HCT116 (cell line): ENCODE data around the gene CEP112. TPM values are rescaled to one million over a fixed set of nuclear protein-coding genes. Genes with fewer than 3 reads are reported as not detected.

Source experiments
- ATAC-seq: fragments of 200-7000 bp; cut with Tn5 transposase; 2 replicates; pipeline ENCODE4 v1.9.1; 2020; ENCODE audit warnings: mild to moderate bottlenecking, moderate library complexity
- BruUV-seq: library from RNA; stranded (reverse); fragments of 400-500 nt; replicated peaks from 2 replicates; lab custom pipeline; 2021; lab: Mats Ljungman, UMichigan
- CTCF ChIA-PET: fragments of 300-600 bp; sonication (Branson Sonifier 250); formaldehyde crosslinking; loops from one replicate; lab custom pipeline; 2021; ENCODE audit warnings: antibody characterized with exemption; lab: Charles Lee
- POLR2A ChIA-PET: fragments of 300-600, 350-600 bp; sonication (Branson Sonifier 250); formaldehyde crosslinking; loops from one replicate; lab custom pipeline; 2021; ENCODE audit warnings: antibody characterized with exemption; lab: Charles Lee
- RAD21 ChIA-PET, 2 experiments: fragments of 300-600 bp; sonication (Branson Sonifier 250); formaldehyde crosslinking; loops; one replicate each; lab custom pipeline; 2023; ENCODE audit warnings: low total read pairs in 2 of 2; ENCODE audit not compliant: uncharacterized antibody in 2 of 2, unreplicated experiment in 2 of 2, low non-redundant PET in 1 of 2; lab: Charles Lee
- DNase-seq: peaks from one replicate; pipeline ENCODE4 v3.0.0-alpha.2; 2010; ENCODE audit warnings: low read depth, low spot score
- H2AFZ ChIP-seq: fragments of 200-600 bp; shearing (Covaris generic), sonication (generic); 2 replicates; pipeline ENCODE4 v1.6.1; 2017; ENCODE audit warnings: low read depth, mixed run types, mixed read lengths, antibody characterized with exemption, low read length; ENCODE audit not compliant: poor library complexity, severe bottlenecking
- H3K27ac ChIP-seq: 2 replicates; pipeline ENCODE4 v1.5.1; 2012; ENCODE audit warnings: low read depth, low read length
- H3K27me3 ChIP-seq: fragments of 200-600 bp; sonication (generic); 2 replicates; pipeline ENCODE4 v1.6.1; 2016; ENCODE audit warnings: mixed run types, low read length, mixed read lengths; ENCODE audit not compliant: insufficient read depth
- H3K36me3 ChIP-seq, 2 experiments: fragments of 200-500 bp in 1 of 2; fragments of 200-600 bp in 1 of 2; sonication (Bioruptor generic) in 1 of 2; sonication (generic) in 1 of 2; 2 replicates each; pipeline versions ENCODE4 v1.5.1 to v1.6.1; 2014 to 2016; ENCODE audit warnings: low read length in 2 of 2, inconsistent platforms in 1 of 2, mixed read lengths in 1 of 2, mixed run types in 1 of 2; ENCODE audit not compliant: insufficient read depth in 2 of 2, control insufficient read depth in 1 of 2
- H3K4me1 ChIP-seq, 2 experiments: fragments of 200-600 bp in 1 of 2; sonication (generic) in 1 of 2; 2 replicates each; pipeline versions ENCODE4 v1.5.1 to v1.6.1; 2012 to 2017; ENCODE audit warnings: low read length in 2 of 2, inconsistent platforms in 1 of 2, mild to moderate bottlenecking in 1 of 2, mixed read lengths in 1 of 2, mixed run types in 1 of 2, moderate library complexity in 1 of 2; ENCODE audit not compliant: insufficient read depth in 2 of 2, control insufficient read depth in 1 of 2
- H3K4me2 ChIP-seq: fragments of 200-600 bp; sonication (generic); 2 replicates; pipeline ENCODE4 v1.6.1; 2017; ENCODE audit warnings: mixed run types, low read length, mixed read lengths
- H3K4me3 ChIP-seq, 2 experiments: fragments of 200-600 bp in 1 of 2; sonication (generic) in 1 of 2; replicated peaks in 1 of 2; 2 replicates each; pipeline ENCODE4 v1.5.1; 2011 to 2016; ENCODE audit warnings: low read length in 2 of 2, control low read depth in 1 of 2, low read depth in 1 of 2, mild to moderate bottlenecking in 1 of 2, mixed read lengths in 1 of 2, mixed run types in 1 of 2
- H3K79me2 ChIP-seq: fragments of 200-600 bp; sonication (generic); 2 replicates; pipeline ENCODE4 v1.6.1; 2017; ENCODE audit warnings: mild to moderate bottlenecking, mixed run types, low read length, moderate library complexity, mixed read lengths; ENCODE audit not compliant: insufficient read depth
- H3K9ac ChIP-seq: fragments of 200-600 bp; sonication (generic); 2 replicates; pipeline ENCODE4 v1.6.1; 2016; ENCODE audit warnings: low read length, mixed read lengths
- H3K9me2 ChIP-seq: fragments of 200-600 bp; sonication (generic), shearing (Covaris generic); 2 replicates; pipeline ENCODE4 v1.6.1; 2017; ENCODE audit warnings: mixed run types, mild to moderate bottlenecking, moderate library complexity; ENCODE audit not compliant: insufficient read depth
- H3K9me3 ChIP-seq, 2 experiments: fragments of 200-500 bp in 1 of 2; fragments of 200-600 bp in 1 of 2; sonication (Bioruptor generic) in 1 of 2; sonication (generic) in 1 of 2; 2 replicates each; pipeline ENCODE4 v1.6.1; 2014 to 2017; ENCODE audit warnings: low read length in 2 of 2, mixed read lengths in 2 of 2, inconsistent platforms in 1 of 2, low read depth in 1 of 2, mild to moderate bottlenecking in 1 of 2, mixed run types in 1 of 2, moderate library complexity in 1 of 2; ENCODE audit not compliant: control insufficient read depth in 1 of 2, insufficient read depth in 1 of 2
- H4K20me1 ChIP-seq: fragments of 200-600 bp; sonication (generic), shearing (Covaris generic); 2 replicates; pipeline ENCODE4 v1.6.1; 2017; ENCODE audit warnings: mixed run types, mild to moderate bottlenecking, moderate library complexity; ENCODE audit not compliant: insufficient read depth
- ATF3 ChIP-seq: IDR thresholded peaks from 2 replicates; pipeline ENCODE4 v1.6.1; 2012
- CBX3 ChIP-seq: IDR thresholded peaks from 2 replicates; pipeline ENCODE4 v1.6.1; 2012; ENCODE audit warnings: low read depth
- CEBPB ChIP-seq: IDR thresholded peaks from 2 replicates; pipeline ENCODE4 v1.6.1; 2012; ENCODE audit warnings: low read depth
- CTCF ChIP-seq, 3 experiments: fragments of 200-600 bp in 1 of 3; sonication (generic) in 1 of 3; IDR thresholded peaks in 2 of 3; conservative IDR thresholded peaks in 1 of 3; 2 replicates each; pipeline ENCODE4 v1.5.1; 2012 to 2017; ENCODE audit warnings: low read depth in 2 of 3, low read length in 2 of 3, antibody characterized with exemption in 1 of 3, borderline replicate concordance in 1 of 3, control low read depth in 1 of 3, mild to moderate bottlenecking in 1 of 3, mixed read lengths in 1 of 3, mixed run types in 1 of 3, moderate library complexity in 1 of 3; ENCODE audit not compliant: insufficient read depth in 1 of 3
- EGR1 ChIP-seq: IDR thresholded peaks from 2 replicates; pipeline ENCODE4 v1.6.1; 2012; ENCODE audit warnings: low read depth
- ELF1 ChIP-seq: IDR thresholded peaks from 2 replicates; pipeline ENCODE4 v1.6.1; 2012; ENCODE audit warnings: low read depth, borderline replicate concordance
- FOSL1 ChIP-seq: IDR thresholded peaks from 2 replicates; pipeline ENCODE4 v1.6.1; 2012; ENCODE audit warnings: low read depth
- POLR2A ChIP-seq: IDR thresholded peaks from 2 replicates; pipeline ENCODE4 v1.7.0; 2011; ENCODE audit warnings: borderline replicate concordance; ENCODE audit not compliant: insufficient read depth, insufficient read length; ENCODE audit errors: extremely low read depth
- POLR2AphosphoS5 ChIP-seq: IDR thresholded peaks from 2 replicates; pipeline ENCODE4 v1.6.1; 2011; ENCODE audit warnings: mild to moderate bottlenecking, low read depth, low read length, moderate library complexity
- SIN3A ChIP-seq: IDR thresholded peaks from 2 replicates; pipeline ENCODE4 v1.6.1; 2012; ENCODE audit warnings: low read depth
- SP1 ChIP-seq: IDR thresholded peaks from 2 replicates; pipeline ENCODE4 v1.6.1; 2012; ENCODE audit warnings: low read depth
- SRF ChIP-seq: IDR thresholded peaks from 2 replicates; pipeline ENCODE4 v1.6.1; 2012; ENCODE audit warnings: low read depth
- TCF7L2 ChIP-seq: IDR thresholded peaks from 2 replicates; pipeline ENCODE4 v1.7.0; 2011; ENCODE audit warnings: borderline replicate concordance, inconsistent platforms; ENCODE audit not compliant: insufficient read depth, insufficient read length; ENCODE audit errors: extremely low read depth
- YY1 ChIP-seq: IDR thresholded peaks from 2 replicates; pipeline ENCODE4 v1.6.1; 2011; ENCODE audit warnings: low read length, low read depth, moderate library complexity, mild to moderate bottlenecking; ENCODE audit not compliant: insufficient replicate concordance; ENCODE audit errors: extremely low read depth
- intact Hi-C: fragments of 100-400 bp; cut with micrococcal nuclease; formaldehyde crosslinking; loops from 2 replicates; pipeline ENCODE4 v1.10.0; 2022
- total RNA-seq: library from RNA; stranded (reverse); gene quantifications from one replicate; pipeline ENCODE4 v1.2.1, GENCODE V29; 2021; ENCODE audit not compliant: unreplicated experiment
- TF ChIP-seq, protein P1 (sequence below): IDR thresholded peaks from 2 replicates; pipeline ENCODE4 v1.6.1; 2012

The CEP112 gene
- total RNA-seq, 1 experiment from 2014 or later = 10.9 TPM

GRCh38 chr17:65628644-65629036 lies 563.3 kb downstream of the CEP112 start:
- DNase-seq = no peak
- Histone ChIP-seq H3K4me2 (no peak overlapping the region), H3K4me1 (peaks cover 15 to 27% of the 10 kb centered on the region in 2 experiments; a peak in 3 of 4 replicates), H3K79me2 (no peaks in the 10 kb centered on the region), H3K9me3 (no peaks in the 10 kb centered on the region), H3K27me3 (no peaks in the 10 kb centered on the region), H4K20me1 (no peaks in the 10 kb centered on the region)
- CTCF ChIA-PET = no interaction called here
- POLR2A ChIA-PET = no interaction called here
- TF ChIP-seq POLR2A (no peak), CBX3 (no peak), SP1 (no peak), CEBPB (no peak), YY1 (no peak), SIN3A (no peak), ELF1 (no peak), CTCF (IDR thresholded peaks at IDR 0.05 in 2 of 3, conservative IDR thresholded peaks at IDR 0.05 in 1 of 3; ENCODE audit: borderline replicate concordance in 1 of 3, insufficient read depth in 1 of 3, low read depth in 2 of 3, low read length in 2 of 3) (no peak), FOSL1 (no peak), SRF (no peak), TCF7L2 (no peak), EGR1 (no peak), ATF3 (no peak), POLR2AphosphoS5 (no peak)
- TF ChIP-seq, protein P1, sequence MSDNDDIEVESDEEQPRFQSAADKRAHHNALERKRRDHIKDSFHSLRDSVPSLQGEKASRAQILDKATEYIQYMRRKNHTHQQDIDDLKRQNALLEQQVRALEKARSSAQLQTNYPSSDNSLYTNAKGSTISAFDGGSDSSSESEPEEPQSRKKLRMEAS = no peak
- TF ChIP-seq, all 23 proteins: peak for 0
- Histone ChIP-seq H3K9me2 (no peaks in the 10 kb centered on the region), H3K4me3 (no peak overlapping the region), H3K27ac (no peak overlapping the region), H3K9ac (no peak overlapping the region), H3K36me3 (no peaks in the 10 kb centered on the region), H2AFZ (no peak overlapping the region)
- intact Hi-C loops = no loop called here
- RAD21 ChIA-PET = no interaction called here
- no TSS peak for BruUV-seq
- no peak for ATAC-seq
